Suppressor macrophage (primary cell): Measurements from ENCODE around the gene KCTD11.

ENCODE experiments used
- DNase-seq, 4 experiments: peaks; one replicate each; pipeline ENCODE4 v3.0.0-alpha.2; 2020 to 2022

The KCTD11 gene

GRCh38 chr17:7380321-7380720 is 28.4 kb downstream of the KCTD11 start:
- peak; percentile 13 to 41 (median 40) for DNase-seq

GRCh38 chr17:7380855-7381683 is 29.1 kb downstream of the KCTD11 start, which contains the start of gene TNK1:
Gene TNK1 (plus strand): TSS chr17:7381089. CDS start chr17:7382927, 1,838 bp downstream.
- peak in 1 of 4 experiments; percentile 38 for DNase-seq

GRCh38 chr17:7382901-7383300 is 30.9 kb downstream of the KCTD11 start:
- no peak for DNase-seq

- DNase-seq, result no peak
Measured at GRCh38 chr17:7383371-7383741, 31.4 kb downstream of the KCTD11 start.

GRCh38 chr17:7383742-7384488 is 32.0 kb downstream of the KCTD11 start:
- peak; percentile 21 to 60 (median 34) for DNase-seq

- DNase-seq, result no peak
Measured at GRCh38 chr17:7384489-7385081, 32.6 kb downstream of the KCTD11 start.

GRCh38 chr17:7388856-7389255 is 36.9 kb downstream of the KCTD11 start:
- DNase-seq, result no peak

GRCh38 chr17:7389924-7390910 is 38.3 kb downstream of the KCTD11 start:
- DNase-seq, result no peak

- no peak for DNase-seq
Measured at GRCh38 chr17:7391307-7391706, 39.3 kb downstream of the KCTD11 start.

GRCh38 chr17:7392696-7393612 is 41.0 kb downstream of the KCTD11 start:
- DNase-seq, result no peak

- DNase-seq, result peak in 2 of 4 experiments; percentile 14 to 31
Measured at GRCh38 chr17:7393613-7394451, 41.9 kb downstream of the KCTD11 start.

GRCh38 chr17:7394452-7395191 is 42.7 kb downstream of the KCTD11 start, which contains the start of gene PLSCR3:
Gene PLSCR3 (minus strand): TSS chr17:7394525. CDS start chr17:7394110, 415 bp downstream.
- peak; percentile 85 to 95 (median 93) for DNase-seq

GRCh38 chr17:7396147-7396546 is 44.2 kb downstream of the KCTD11 start:
- DNase-seq, result no peak

- DNase-seq, result no peak
Measured at GRCh38 chr17:7398612-7399011, 46.6 kb downstream of the KCTD11 start.

GRCh38 chr17:7403043-7403726 is 51.2 kb downstream of the KCTD11 start:
- peak in 2 of 4 experiments; percentile 11 to 33 for DNase-seq

GRCh38 chr17:7403727-7403976 is 51.7 kb downstream of the KCTD11 start:
- no peak for DNase-seq

- peak; percentile 99 for DNase-seq
Measured at GRCh38 chr17:7403977-7404736, 52.2 kb downstream of the KCTD11 start, which contains the start of gene TMEM256. Gene TMEM256 (minus strand): TSS chr17:7404097. CDS start chr17:7404084, 13 bp downstream.
